Bronchial epithelial cell (primary cell): ENCODE measurements around the gene C2orf69. TPM values are rescaled to one million over a fixed set of nuclear protein-coding genes. Genes with fewer than 3 reads are reported as not detected.

Experiments used
- DNase-seq: peaks from one replicate; pipeline ENCODE4 v3.0.0-alpha.2; 2010; ENCODE audit warnings: low read depth
- FAIRE-seq: peaks from 2 replicates; lab custom pipeline; 2011; peaks lifted over from hg19 to GRCh38; lab: Jason Lieb, UNC
- H3K27me3 ChIP-seq: 2 replicates; pipeline ENCODE4 v1.5.1; 2011; ENCODE audit warnings: low read length; ENCODE audit not compliant: control insufficient read depth, insufficient read depth
- H3K36me3 ChIP-seq: 2 replicates; pipeline ENCODE4 v1.5.1; 2011; ENCODE audit warnings: low read length; ENCODE audit not compliant: control insufficient read depth, insufficient read depth
- H3K4me3 ChIP-seq: 2 replicates; pipeline ENCODE4 v1.5.1; 2011; ENCODE audit warnings: mild to moderate bottlenecking, low read depth, low read length, control low read depth
- CTCF ChIP-seq: IDR thresholded peaks from 2 replicates; pipeline ENCODE4 v1.5.1; 2011; ENCODE audit warnings: mild to moderate bottlenecking, moderate library complexity, low read length, control low read depth, inconsistent platforms; ENCODE audit not compliant: insufficient read depth, severe bottlenecking
- total RNA-seq: library from RNA; depleted of rRNA; stranded (reverse); fragments of >200 nt; gene quantifications from 2 replicates; pipeline ENCODE4 v1.2.1, GENCODE V29; 2014

The C2orf69 gene
- total RNA-seq, 1 donor from 2014 or later = 10.3 TPM

GRCh38 chr2:199922856-199923255, 11.8 kb downstream of the C2orf69 start:
- H3K4me3 ChIP-seq = no peak overlapping the region
- TF ChIP-seq CTCF = no peak
- H3K27me3 ChIP-seq = no peaks in the 10 kb centered on the region
- DNase-seq (no peak), FAIRE-seq (peak; percentile 52)
- H3K36me3 ChIP-seq = no peaks in the 10 kb centered on the region

- DNase-seq = no peak
- H3K4me3 ChIP-seq = no peak overlapping the region
- no peaks in the 10 kb centered on the region for H3K36me3 ChIP-seq
- no peak for FAIRE-seq
- no peak for TF ChIP-seq CTCF
- no peaks in the 10 kb centered on the region for H3K27me3 ChIP-seq
Measured at GRCh38 chr2:199923924-199924323, 12.8 kb downstream of the C2orf69 start.

GRCh38 chr2:199926806-199927205, 15.7 kb downstream of the C2orf69 start:
- Histone ChIP-seq H3K36me3 (no peaks in the 10 kb centered on the region), H3K27me3 (no peaks in the 10 kb centered on the region), H3K4me3 (no peak overlapping the region)
- no peak for TF ChIP-seq CTCF
- FAIRE-seq (no peak), DNase-seq (no peak)

- H3K36me3 ChIP-seq = peaks cover 2% of the 10 kb centered on the region
- no peak overlapping the region for H3K4me3 ChIP-seq
- DNase-seq (no peak), FAIRE-seq (no peak)
- TF ChIP-seq CTCF = no peak
- H3K27me3 ChIP-seq = no peaks in the 10 kb centered on the region
Measured at GRCh38 chr2:199928226-199928625, 17.1 kb downstream of the C2orf69 start.

GRCh38 chr2:199928626-199929025, 17.5 kb downstream of the C2orf69 start:
- TF ChIP-seq CTCF = no peak
- peaks cover 2% of the 10 kb centered on the region for H3K36me3 ChIP-seq
- no peak for FAIRE-seq

GRCh38 chr2:199929262-199929661, 18.2 kb downstream of the C2orf69 start:
- FAIRE-seq = no peak
- H3K27me3 ChIP-seq = no peaks in the 10 kb centered on the region
- no peak overlapping the region for H3K4me3 ChIP-seq
- no peak for TF ChIP-seq CTCF
- peaks cover 2% of the 10 kb centered on the region for H3K36me3 ChIP-seq
- DNase-seq = no peak

More at GRCh38 chr2:199928626-199929025, 17.5 kb downstream of the C2orf69 start:
- no peak for DNase-seq
- H3K4me3 ChIP-seq = no peak overlapping the region
- no peaks in the 10 kb centered on the region for H3K27me3 ChIP-seq
